ENCODE results near the gene DALRD3. TPM values are rescaled to one million over a fixed set of nuclear protein-coding genes. Genes with fewer than 3 reads are reported as not detected.

The DALRD3 gene
- total RNA-seq, 1 experiment from 2014 or later = 42.9 TPM

DNA sequence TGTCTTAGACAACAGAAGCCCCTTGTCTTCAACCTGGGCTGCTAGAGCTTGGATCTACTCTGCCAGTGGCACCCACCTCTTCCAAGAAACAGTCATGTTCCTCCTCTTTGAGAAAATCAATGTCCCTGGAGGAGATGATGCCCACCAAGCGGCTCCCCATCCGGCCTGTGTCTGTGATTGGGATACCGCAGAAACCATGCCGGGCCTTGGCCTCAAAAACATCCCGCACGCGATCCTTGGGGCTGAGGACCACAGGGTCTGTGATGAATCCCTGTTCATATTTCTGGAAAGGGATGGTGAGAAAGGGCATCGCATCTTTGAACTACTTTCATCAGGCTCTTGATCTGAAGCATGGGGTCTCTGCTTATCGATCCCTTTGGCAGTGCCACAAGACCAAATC is 9.3 kb upstream of the DALRD3 start:
- DNase-seq (ENCODE audit: low read depth, low spot score) (no peak), ATAC-seq (no peak)
- RAD21 ChIA-PET (ENCODE audit: low non-redundant PET in 1 of 2, low total read pairs in 2 of 2, uncharacterized antibody in 2 of 2, unreplicated experiment in 2 of 2) = no interaction called here
- peaks cover 66% of the 10 kb centered on the region for H3K79me2 ChIP-seq (ENCODE audit: insufficient read depth, low read length)
- peaks cover 30 to 72% of the 10 kb centered on the region in 2 experiments for H3K36me3 ChIP-seq (ENCODE audit: control insufficient read depth in 1 of 2, insufficient read depth in 2 of 2, low read length in 2 of 2)
- no peak for TF ChIP-seq ZFX (IDR thresholded peaks at IDR 0.05)
- 0 out of 2 replicates have a peak, but pooled peaks have one; percentile 32 for TF ChIP-seq POLR2AphosphoS5 (IDR thresholded peaks at IDR 0.05; ENCODE audit: low read depth, low read length)
- peaks cover 9 to 49% of the 10 kb centered on the region in 2 experiments; a peak in 3 of 4 replicates for H3K4me1 ChIP-seq (ENCODE audit: control insufficient read depth in 1 of 2, insufficient read depth in 2 of 2, low read length in 2 of 2)
- peak overlapping the region; percentile 93 for H3K4me2 ChIP-seq (ENCODE audit: low read length)
- no TSS peak for BruUV-seq (replicated peaks)
- no peaks in the 10 kb centered on the region for H3K9me3 ChIP-seq (ENCODE audit: control insufficient read depth in 1 of 2, insufficient read depth in 1 of 2, low read depth in 1 of 2, low read length in 2 of 2)
- no peak overlapping the region for H2AFZ ChIP-seq (ENCODE audit: low read depth, low read length, poor library complexity, severe bottlenecking)
- no peak overlapping the region for H3K27ac ChIP-seq (ENCODE audit: low read depth, low read length)
- H3K27me3 ChIP-seq (ENCODE audit: insufficient read depth, low read length) = no peaks in the 10 kb centered on the region
- H3K4me3 ChIP-seq (replicated peaks in 1 of 2; ENCODE audit: low read depth in 1 of 2, low read length in 2 of 2) = peak overlapping the region in 1 of 2 experiments; percentile 97; a peak in 1 of 4 replicates
- POLR2A ChIA-PET = no interaction called here
- peak overlapping the region; percentile 99; the same call in 1 of the 2 replicates for H3K9ac ChIP-seq (ENCODE audit: low read length)
- CTCF ChIA-PET = no interaction called here
- H4K20me1 ChIP-seq (ENCODE audit: insufficient read depth) = peaks cover 4% of the 10 kb centered on the region; the same call in 1 of the 2 replicates
- intact Hi-C loops (cut with micrococcal nuclease) = loop anchor here (2.0 kb wide), 1 partner anchor 67 kb away; the partner anchor contains the start of gene QRICH1
- H3K9me2 ChIP-seq (ENCODE audit: insufficient read depth) = no peaks in the 10 kb centered on the region

DNA sequence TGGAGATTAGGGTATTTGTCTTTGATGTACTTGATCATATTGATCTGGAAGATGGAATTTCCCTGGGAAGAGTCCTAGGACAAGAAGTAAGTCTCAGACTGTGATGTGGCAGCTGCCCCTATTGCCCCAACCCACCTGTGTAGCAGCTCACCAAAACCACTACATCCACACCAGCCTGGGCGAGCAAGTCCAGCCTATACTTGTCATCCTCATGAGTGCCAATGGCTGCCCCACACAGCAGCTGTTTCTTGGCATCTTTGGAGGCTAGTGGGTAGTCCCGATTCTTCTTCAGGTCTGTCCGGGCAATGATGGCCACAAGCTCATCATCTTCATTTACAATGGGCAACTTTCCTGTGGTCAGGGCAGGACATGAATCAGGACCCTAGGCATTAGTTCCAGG is 8.2 kb upstream of the DALRD3 start:
- DNase-seq (ENCODE audit: low read depth, low spot score) = no peak
- Histone ChIP-seq H3K27me3 (ENCODE audit: insufficient read depth, low read length) (no peaks in the 10 kb centered on the region), H3K9me3 (ENCODE audit: control insufficient read depth in 1 of 2, insufficient read depth in 1 of 2, low read depth in 1 of 2, low read length in 2 of 2) (no peaks in the 10 kb centered on the region), H3K36me3 (ENCODE audit: control insufficient read depth in 1 of 2, insufficient read depth in 2 of 2, low read length in 2 of 2) (peaks cover 20 to 62% of the 10 kb centered on the region in 2 experiments; a peak in 3 of 4 replicates), H3K4me1 (ENCODE audit: control insufficient read depth in 1 of 2, insufficient read depth in 2 of 2, low read length in 2 of 2) (peaks cover 9 to 52% of the 10 kb centered on the region in 2 experiments; a peak in 3 of 4 replicates), H3K27ac (ENCODE audit: low read depth, low read length) (peak overlapping the region; percentile 15; the same call in 1 of the 2 replicates), H3K79me2 (ENCODE audit: insufficient read depth, low read length) (peaks cover 75% of the 10 kb centered on the region), H3K4me2 (ENCODE audit: low read length) (no peak overlapping the region), H3K9me2 (ENCODE audit: insufficient read depth) (no peaks in the 10 kb centered on the region), H2AFZ (ENCODE audit: low read depth, low read length, poor library complexity, severe bottlenecking) (no peak overlapping the region), H4K20me1 (ENCODE audit: insufficient read depth) (peaks cover 4% of the 10 kb centered on the region; the same call in 1 of the 2 replicates), H3K9ac (ENCODE audit: low read length) (no peak overlapping the region), H3K4me3 (replicated peaks in 1 of 2; ENCODE audit: low read depth in 1 of 2, low read length in 2 of 2) (no peak overlapping the region)
- ATAC-seq = no peak
- ChIA-PET POLR2A (interaction anchor here (2.5 kb wide), 1 partner anchor 19 kb away, joined by 8 read pairs; the partner anchor contains the start of gene WDR6), CTCF (no interaction called here), RAD21 (ENCODE audit: low non-redundant PET in 1 of 2, low total read pairs in 2 of 2, uncharacterized antibody in 2 of 2, unreplicated experiment in 2 of 2) (no interaction called here)
- TF ChIP-seq POLR2AphosphoS5 (IDR thresholded peaks at IDR 0.05; ENCODE audit: low read depth, low read length) (peak; percentile 68), POLR2A (IDR thresholded peaks at IDR 0.05; ENCODE audit: borderline replicate concordance, extremely low read depth, insufficient read depth, insufficient read length) (peak; percentile 44), EZH2phosphoT487 (IDR thresholded peaks at IDR 0.05; ENCODE audit: borderline replicate concordance) (no peak)
- BruUV-seq (replicated peaks) = no TSS peak
- intact Hi-C loops (cut with micrococcal nuclease) = no loop called here

Measured in HCT116 (cell line).